GM12878 (cell line): ENCODE results near the gene KLHL36. TPM values are rescaled to one million over a fixed set of nuclear protein-coding genes. Genes with fewer than 3 reads are reported as not detected.

ENCODE experiments used
- CBFB ChIP-seq: IDR thresholded peaks from 2 replicates; pipeline ENCODE4 v1.6.1; 2016; ENCODE audit warnings: antibody characterized with exemption, low read depth
- E2F8 ChIP-seq: fragments of 450-650 bp; IDR thresholded peaks from 2 replicates; pipeline ENCODE4 v1.6.1; 2018; ENCODE audit warnings: mild to moderate bottlenecking, low read depth, moderate library complexity; ENCODE audit not compliant: partially characterized antibody
- IKZF2 ChIP-seq, 2 experiments: fragments of 450-650 bp; IDR thresholded peaks; 2 replicates each; pipeline ENCODE4 v1.6.1; 2017; ENCODE audit warnings: mild to moderate bottlenecking in 2 of 2, moderate library complexity in 2 of 2
- MEF2B ChIP-seq: fragments of 450-650 bp; IDR thresholded peaks from 2 replicates; pipeline ENCODE4 v1.6.1; 2018; ENCODE audit warnings: mild to moderate bottlenecking, moderate library complexity; ENCODE audit not compliant: partially characterized antibody, poor library complexity, severe bottlenecking
- MTA2 ChIP-seq: fragments of 450-650 bp; IDR thresholded peaks from 2 replicates; pipeline ENCODE4 v1.6.1; 2016; ENCODE audit warnings: low read depth, mild to moderate bottlenecking, moderate library complexity
- NR2F1 ChIP-seq: fragments of 450-650 bp; conservative IDR thresholded peaks from 2 replicates; pipeline ENCODE4 v1.6.1; 2017; ENCODE audit warnings: mild to moderate bottlenecking
- PKNOX1 ChIP-seq: fragments of 450-650 bp; IDR thresholded peaks from 2 replicates; pipeline ENCODE4 v1.6.1; 2016; ENCODE audit warnings: mild to moderate bottlenecking
- REST ChIP-seq: IDR thresholded peaks from 2 replicates; pipeline ENCODE4 v1.6.1; 2012; ENCODE audit warnings: mild to moderate bottlenecking, low read depth, low read length
- SUPT20H ChIP-seq: IDR thresholded peaks from 2 replicates; pipeline ENCODE4 v1.6.1; 2011; ENCODE audit warnings: low read depth, mild to moderate bottlenecking, low read length, moderate library complexity, borderline replicate concordance; ENCODE audit not compliant: control insufficient read depth
- TCF7 ChIP-seq: IDR thresholded peaks from 2 replicates; pipeline ENCODE4 v1.6.1; 2014; ENCODE audit warnings: antibody characterized with exemption, borderline replicate concordance
- YBX1 ChIP-seq: fragments of 450-650 bp; IDR thresholded peaks from 2 replicates; pipeline ENCODE4 v1.6.1; 2016; ENCODE audit warnings: antibody characterized with exemption
- polyA plus RNA-seq, 11 experiments: library from polyadenylated mRNA; depleted of rRNA in 4 of 11; unstranded in 6 of 11; stranded (reverse) in 5 of 11; fragments of >200 nt; fragmentation: Nextera tagmentation in 4 of 11; fragmentation: Illumina TruSeq in 1 of 11; extraction: Ambion mirVana in 4 of 11; extraction: Trizol in 1 of 11; gene quantifications; 1 replicate in 1 of 11; 2 replicates in 10 of 11; pipeline versions ENCODE4 v1.2.1 to v1.2.3, GENCODE V29; 2011 to 2016; ENCODE audit warnings: inconsistent platforms in 2 of 11, missing spikeins in 2 of 11, low read depth in 1 of 11
- total RNA-seq, 4 experiments: library from RNA; depleted of rRNA in 3 of 4; stranded (reverse); fragments of >200 nt in 3 of 4; fragmentation: Illumina TruSeq in 1 of 4; extraction: Trizol in 1 of 4; gene quantifications; 2 replicates each; pipeline versions ENCODE4 v1.2.1 to v1.2.3, GENCODE V29; 2013 to 2021
- TF ChIP-seq, protein P1 (sequence below): IDR thresholded peaks from 2 replicates; pipeline ENCODE4 v1.6.1; 2012; ENCODE audit warnings: low read depth, low read length, improper control_type of control experiment
- TF ChIP-seq, protein P2 (sequence below): IDR thresholded peaks from 2 replicates; pipeline ENCODE4 v1.6.1; 2011; ENCODE audit warnings: low read depth, mild to moderate bottlenecking, low read length, moderate library complexity, borderline replicate concordance; ENCODE audit errors: extremely low read depth
- TF ChIP-seq, protein P3 (sequence below): fragments of 450-650 bp; IDR thresholded peaks from 2 replicates; pipeline ENCODE4 v1.6.1; 2016; ENCODE audit warnings: mild to moderate bottlenecking, moderate library complexity, borderline replicate concordance

KLHL36 gene
- total and polyA plus RNA-seq, 10 of the 15 experiments (the other 5 are each of a cell fraction or from before 2014, with no cell fraction given) = 2.6 to 45.3 (median 16.8) TPM

DNA sequence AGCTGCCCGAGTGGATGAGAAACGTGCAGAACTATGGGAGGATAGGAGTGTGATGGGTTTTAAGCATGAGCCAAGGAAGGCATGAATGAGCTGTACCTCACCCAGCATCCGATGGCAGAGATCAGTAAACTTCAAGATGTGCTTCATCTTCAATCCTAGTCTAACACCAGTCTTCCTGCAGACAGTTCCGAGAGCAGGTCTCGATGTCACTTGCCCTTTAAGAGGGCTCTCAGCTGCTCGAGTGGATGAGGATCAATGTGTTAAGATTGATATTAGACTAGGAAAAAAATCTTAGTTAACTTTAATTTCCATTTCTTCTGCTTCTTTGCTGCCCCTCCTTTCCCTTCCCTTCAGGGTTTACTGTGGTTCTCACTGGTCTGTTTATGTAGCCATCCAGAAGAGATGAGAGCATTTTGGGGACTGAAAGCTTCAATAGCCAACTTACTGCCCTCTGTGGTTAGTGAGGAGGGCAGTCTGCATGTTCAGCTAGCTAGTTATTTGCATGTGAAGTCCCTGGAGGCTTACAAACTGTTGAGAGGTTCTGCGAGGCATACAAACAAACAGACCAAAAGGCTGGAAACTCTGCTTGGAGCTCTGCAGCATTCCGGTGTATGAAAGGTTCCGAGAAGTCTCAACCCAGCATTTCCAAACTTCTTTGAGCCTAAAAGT is 15.3 kb downstream of the KLHL36 start (continued):
- TF ChIP-seq REST (no peak), PKNOX1 (peak; percentile 59; the same call in 1 of the 2 replicates), SUPT20H (no peak), MTA2 (no peak), E2F8 (peak; percentile 22), MEF2B (peak; percentile 91), YBX1 (no peak), IKZF2 (IDR thresholded peaks at IDR 0.05) (peak in 1 of 2 experiments; percentile 31; a peak in 2 of 4 replicates), NR2F1 (peak; percentile 61), TCF7 (no peak), CBFB (no peak)
- TF ChIP-seq, protein P1, sequence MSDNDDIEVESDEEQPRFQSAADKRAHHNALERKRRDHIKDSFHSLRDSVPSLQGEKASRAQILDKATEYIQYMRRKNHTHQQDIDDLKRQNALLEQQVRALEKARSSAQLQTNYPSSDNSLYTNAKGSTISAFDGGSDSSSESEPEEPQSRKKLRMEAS = no peak
- TF ChIP-seq, protein P2, sequence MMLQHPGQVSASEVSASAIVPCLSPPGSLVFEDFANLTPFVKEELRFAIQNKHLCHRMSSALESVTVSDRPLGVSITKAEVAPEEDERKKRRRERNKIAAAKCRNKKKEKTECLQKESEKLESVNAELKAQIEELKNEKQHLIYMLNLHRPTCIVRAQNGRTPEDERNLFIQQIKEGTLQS = no peak
- TF ChIP-seq, protein P3, sequence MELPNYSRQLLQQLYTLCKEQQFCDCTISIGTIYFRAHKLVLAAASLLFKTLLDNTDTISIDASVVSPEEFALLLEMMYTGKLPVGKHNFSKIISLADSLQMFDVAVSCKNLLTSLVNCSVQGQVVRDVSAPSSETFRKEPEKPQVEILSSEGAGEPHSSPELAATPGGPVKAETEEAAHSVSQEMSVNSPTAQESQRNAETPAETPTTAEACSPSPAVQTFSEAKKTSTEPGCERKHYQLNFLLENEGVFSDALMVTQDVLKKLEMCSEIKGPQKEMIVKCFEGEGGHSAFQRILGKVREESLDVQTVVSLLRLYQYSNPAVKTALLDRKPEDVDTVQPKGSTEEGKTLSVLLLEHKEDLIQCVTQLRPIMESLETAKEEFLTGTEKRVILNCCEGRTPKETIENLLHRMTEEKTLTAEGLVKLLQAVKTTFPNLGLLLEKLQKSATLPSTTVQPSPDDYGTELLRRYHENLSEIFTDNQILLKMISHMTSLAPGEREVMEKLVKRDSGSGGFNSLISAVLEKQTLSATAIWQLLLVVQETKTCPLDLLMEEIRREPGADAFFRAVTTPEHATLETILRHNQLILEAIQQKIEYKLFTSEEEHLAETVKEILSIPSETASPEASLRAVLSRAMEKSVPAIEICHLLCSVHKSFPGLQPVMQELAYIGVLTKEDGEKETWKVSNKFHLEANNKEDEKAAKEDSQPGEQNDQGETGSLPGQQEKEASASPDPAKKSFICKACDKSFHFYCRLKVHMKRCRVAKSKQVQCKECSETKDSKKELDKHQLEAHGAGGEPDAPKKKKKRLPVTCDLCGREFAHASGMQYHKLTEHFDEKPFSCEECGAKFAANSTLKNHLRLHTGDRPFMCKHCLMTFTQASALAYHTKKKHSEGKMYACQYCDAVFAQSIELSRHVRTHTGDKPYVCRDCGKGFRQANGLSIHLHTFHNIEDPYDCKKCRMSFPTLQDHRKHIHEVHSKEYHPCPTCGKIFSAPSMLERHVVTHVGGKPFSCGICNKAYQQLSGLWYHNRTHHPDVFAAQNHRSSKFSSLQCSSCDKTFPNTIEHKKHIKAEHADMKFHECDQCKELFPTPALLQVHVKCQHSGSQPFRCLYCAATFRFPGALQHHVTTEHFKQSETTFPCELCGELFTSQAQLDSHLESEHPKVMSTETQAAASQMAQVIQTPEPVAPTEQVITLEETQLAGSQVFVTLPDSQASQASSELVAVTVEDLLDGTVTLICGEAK = no peak
- TF ChIP-seq, all 136 proteins: peak for 8
